DMS79 (cell line): Measurements from ENCODE around the gene GPR139.

Experiments used
- DNase-seq: peaks from one replicate; lab custom pipeline; 2025; lab: John Stamatoyannopoulos, UW

Gene GPR139

GRCh38 chr16:20053336-20053735, 20.4 kb downstream of the GPR139 start:
- DNase-seq: no peak

DNA sequence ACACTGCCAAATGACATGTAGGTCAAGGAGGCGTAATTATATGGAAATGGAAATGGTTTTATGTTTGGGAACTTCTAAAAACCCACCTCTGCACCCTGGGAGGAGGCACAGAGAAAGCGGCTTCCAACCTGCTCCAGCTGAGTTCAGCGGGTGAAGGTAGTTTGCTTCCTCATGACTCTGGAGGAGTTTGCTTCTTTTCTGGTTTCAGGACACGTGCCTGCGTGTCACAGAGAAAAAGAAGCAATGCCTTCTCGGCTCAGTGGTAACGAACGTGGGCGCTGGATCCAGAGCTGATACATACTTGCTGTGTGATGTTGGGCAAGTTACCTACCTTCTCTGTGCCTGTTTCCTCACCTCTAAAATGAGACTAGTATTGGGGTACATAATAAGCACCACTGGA, 22.1 kb downstream of the GPR139 start:
- no peak for DNase-seq

GRCh38 chr16:20051147-20051546, 22.5 kb downstream of the GPR139 start:
- DNase-seq: no peak

- DNase-seq: no peak
These were observed 23.9 kb downstream of the GPR139 start for GRCh38 chr16:20049831-20050230.

DNA sequence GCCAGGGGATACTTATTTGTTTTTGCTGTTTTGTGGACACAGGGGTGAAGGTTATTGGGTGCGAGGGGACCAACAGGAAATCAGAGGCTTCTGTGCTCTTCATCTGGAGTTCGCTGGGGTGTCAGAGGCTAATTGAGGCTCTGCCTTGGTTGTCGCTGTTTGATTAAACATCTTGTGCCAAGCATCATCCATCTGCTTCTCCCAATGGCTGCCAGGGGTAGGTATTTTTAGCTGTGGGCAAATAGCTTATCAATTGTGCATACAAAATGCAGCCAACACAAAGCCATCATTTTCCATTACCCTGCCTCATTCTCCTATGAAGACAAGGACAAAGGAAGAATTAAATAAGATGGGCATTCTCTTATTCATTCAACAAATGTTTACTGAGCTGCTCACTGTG, 27.8 kb downstream of the GPR139 start:
- DNase-seq: no peak

DNA sequence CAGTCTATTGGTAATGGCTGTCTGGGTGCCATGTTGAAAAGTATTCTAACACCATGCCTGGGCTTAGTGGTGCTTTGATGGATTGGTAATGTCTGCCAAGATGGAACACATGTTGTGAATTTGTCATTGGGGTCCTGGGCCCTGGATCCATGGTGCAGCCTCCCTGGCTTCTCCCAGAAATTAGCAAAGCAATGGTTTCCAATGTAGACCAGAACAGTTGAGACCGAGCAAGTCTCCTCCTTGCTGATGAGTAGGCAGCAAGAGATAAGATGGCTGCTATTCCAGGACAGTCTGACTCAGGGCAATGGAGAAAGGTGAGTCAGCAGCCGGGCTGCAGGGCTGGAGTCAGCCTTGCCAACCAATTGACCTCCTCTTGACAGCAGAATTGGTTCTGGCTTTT, 30.8 kb downstream of the GPR139 start:
- no peak for DNase-seq

DNA sequence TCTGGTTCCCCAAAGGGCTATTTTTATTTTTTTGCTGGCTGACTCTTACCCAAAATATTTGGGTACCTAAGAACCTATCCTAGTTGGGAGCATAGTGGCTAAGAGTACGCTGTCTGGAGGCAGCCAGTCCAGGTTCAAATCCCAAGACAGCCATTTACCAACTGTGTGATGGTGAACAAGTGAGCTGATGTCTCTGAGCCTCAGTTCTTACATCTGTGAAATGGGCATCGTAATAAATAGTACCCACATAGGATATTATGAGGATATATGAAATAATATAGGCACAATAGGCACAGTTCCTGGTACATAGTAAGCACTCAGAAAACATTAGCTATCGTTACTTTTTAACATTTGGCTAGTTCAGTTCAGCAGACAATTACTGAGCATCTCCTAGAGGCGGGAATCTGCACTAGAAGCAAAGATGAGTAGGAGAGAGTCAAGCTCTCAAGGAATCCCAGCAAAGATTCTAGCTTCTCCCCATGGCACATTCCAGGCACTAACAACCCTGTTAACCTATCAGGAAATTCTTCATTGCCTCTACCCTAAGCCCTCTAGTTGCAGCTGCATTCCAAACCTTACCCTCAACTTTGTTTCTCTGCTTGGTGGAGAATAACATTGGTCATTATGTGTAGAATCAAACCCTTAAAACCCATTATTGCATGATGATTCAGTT, 31.6 kb downstream of the GPR139 start:
- DNase-seq: no peak

DNA sequence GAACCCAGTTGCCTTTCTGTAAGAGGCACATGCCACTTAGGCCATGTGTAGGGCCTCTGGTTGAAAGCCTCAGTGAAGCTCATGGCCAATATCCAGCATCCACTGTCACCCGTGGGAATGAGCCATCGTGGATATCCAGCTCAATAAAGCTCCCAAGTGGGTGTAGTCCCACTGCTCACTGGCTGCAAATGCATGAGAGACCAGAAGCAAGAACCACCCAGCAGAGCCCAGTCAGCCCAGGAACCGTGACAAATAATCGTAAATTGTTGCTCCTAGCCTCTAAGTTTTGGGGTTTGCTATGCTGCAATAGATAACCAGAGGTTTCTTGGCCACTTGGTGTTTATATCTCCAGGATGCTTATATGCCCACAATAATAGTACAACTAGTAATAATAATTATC, 33.7 kb downstream of the GPR139 start:
- DNase-seq: no peak

DNA sequence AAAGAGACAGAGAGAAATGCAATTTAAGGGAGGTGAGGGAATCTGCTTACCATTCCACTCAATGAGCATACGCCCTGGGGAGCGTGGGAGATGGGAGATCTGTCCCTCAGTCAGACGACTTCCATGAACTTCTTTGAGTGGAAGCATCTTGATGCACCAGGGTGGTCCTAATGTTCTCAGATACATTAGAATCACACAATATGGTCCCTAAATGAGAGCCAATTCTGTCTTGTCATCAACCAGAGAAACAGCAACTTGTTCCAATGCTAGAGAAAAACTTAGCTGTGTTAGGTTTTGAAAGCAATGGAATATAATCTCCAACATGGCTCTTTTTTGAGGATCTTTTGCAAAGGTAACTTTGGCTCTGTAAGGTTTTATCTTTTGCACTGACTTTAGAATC, 44.1 kb downstream of the GPR139 start:
- DNase-seq: no peak

DNA sequence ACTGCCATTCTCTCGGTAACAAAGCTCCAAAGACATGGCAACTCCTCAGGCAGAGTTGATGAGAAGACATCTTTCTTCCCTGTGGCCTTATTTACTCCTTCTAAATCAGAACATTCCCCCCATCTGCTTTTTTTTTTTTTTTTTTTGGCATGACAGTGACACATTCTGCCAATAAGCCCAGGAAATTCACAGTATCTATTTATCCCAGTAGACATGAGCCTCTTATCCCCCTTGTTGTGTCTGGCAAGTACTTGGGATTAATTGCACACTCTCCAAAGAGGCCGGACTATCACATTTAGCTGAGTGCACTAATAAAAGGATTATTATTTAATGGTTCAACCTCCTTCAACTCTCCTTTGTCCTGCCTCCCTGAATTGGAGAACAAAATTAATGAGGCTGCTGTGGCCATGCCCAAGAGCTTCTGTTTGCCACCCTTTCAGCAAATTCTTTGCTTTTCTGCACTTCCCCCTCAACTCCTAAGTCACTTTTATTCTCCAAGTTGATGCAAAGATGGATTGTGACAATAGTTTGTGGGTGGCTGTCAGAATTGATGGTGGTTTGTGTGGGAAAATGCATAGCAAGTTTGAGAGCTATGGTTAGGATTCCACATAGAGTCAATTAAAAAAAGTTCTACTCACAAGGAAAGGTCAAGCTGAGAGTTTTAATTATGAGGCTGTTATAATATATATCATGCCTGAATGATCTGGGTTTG, 47.2 kb downstream of the GPR139 start:
- peak; percentile 23 for DNase-seq

- DNase-seq: no peak
These were observed 50.5 kb downstream of the GPR139 start for GRCh38 chr16:20023190-20023589.

- DNase-seq: no peak
These were observed 52.7 kb downstream of the GPR139 start for GRCh38 chr16:20020976-20021375.

- DNase-seq: no peak
These were observed 53.6 kb downstream of the GPR139 start for GRCh38 chr16:20020083-20020482.

DNA sequence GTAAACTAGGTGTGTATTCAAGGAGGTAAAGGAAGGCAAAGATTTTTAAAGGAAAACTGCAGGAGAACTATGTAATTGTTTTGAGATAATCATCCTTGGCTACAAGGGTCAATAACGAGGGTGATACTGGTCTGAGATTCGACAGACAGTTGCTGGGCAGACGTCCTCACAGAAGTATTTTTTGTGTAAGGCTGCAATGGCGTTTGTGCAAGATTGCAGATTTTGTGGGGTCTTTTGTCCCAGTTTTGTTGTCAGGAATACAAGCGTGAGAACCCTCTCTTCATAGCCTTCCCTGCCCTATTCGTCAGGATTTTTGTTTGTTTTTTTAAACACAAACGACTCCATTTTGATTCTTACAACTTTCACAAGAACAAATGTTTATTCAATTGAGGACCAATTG, 57.5 kb downstream of the GPR139 start:
- DNase-seq: no peak

- no peak for DNase-seq
These were observed 68.8 kb downstream of the GPR139 start for GRCh38 chr16:20004931-20005330.

DNA sequence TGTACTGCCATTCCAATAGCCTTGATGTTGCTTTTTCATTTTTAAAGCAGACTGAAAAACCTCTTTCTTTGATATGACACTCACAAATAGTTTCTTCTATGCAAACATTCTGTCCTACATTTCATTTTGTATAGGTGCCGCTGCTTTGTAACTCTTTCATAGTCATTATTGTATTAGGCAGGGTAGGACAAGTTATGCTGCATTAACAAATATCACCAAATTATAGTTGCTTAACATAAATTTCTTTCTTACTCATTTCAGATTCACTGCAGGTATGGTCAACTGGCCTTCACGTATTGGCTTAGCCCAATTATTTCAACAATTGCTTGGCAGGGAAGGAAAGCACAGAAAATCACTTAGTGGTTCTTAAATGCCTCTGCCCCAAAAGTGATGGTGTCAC, 70.8 kb downstream of the GPR139 start:
- no peak for DNase-seq

DNA sequence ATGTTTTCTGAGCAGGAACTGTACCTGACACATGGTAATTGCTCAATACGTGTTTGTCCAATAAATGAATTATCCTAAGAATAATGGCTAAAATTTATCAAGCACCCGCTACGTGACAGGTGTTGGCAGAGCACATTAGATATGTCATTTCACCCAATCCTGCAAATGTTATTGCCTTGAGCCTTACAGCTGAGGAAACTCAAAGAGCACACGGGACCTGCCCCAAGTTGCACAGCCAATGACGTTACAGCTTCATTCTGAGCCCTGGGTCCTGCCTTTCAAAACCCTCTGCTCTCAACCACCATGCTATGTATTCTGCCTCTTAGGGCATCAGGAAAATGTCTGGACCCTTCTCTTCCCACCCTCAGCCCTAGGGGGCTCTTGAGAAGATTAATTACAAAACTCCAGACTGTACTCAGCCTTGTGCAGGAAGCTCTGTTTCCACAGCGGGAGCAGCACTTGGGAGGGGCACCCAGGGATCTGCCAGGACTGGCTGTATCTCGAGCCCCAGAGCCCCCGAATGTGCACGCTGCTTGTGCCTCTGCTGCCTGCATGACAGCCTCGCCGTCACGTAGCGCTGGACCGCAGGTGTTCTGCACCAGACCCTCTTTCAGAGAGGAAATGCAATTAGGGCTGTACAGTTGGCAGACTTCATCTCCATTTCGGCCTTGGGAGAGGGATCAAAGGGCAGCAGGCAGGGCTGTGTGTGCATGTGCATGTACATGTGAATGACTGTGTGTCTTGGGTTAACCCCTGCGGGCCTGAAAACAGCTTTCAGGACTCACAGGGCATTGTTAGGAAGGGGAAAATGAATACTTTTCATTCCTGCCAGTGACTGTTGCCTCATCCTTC, 71.6 kb downstream of the GPR139 start:
- DNase-seq: no peak

DNA sequence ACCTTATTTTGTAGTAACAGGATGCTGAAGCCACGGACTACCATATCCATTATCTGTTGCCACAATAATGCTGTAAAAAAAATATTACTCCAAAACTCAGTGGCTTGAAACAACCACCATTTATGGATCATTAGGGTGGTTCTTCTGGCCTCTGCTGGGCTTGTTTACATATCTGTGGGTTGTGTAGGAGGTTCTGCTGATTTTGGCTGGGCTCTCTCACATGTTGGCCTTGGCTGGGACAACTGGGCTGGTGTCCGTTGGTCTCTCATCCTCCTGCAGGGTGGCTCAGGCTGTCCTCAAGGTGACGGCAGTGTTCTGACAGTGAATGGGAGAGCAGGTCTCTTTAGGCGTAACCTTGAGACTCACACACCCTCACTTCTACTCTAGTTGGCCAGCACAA, 76.0 kb downstream of the GPR139 start:
- DNase-seq: no peak

DNA sequence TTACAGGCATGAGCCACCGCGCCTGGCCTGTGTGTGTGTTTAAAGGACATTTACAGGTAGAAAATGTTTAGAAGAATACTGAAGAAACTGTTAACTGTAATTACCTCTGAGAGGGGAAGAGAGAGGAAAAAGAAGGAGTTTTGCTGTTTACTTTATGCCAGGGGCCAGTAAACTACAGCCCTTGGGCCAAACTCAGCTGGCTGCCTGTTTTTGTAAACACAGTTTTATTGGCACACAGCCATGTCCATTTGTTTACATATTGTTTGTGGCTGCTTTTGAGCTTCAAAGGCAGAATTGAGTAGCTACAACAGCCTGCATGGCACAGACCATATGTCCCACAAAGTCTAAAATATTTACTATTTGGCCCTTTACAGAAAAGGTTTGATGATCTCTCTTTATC, 76.4 kb downstream of the GPR139 start:
- DNase-seq: peak; percentile 53

DNA sequence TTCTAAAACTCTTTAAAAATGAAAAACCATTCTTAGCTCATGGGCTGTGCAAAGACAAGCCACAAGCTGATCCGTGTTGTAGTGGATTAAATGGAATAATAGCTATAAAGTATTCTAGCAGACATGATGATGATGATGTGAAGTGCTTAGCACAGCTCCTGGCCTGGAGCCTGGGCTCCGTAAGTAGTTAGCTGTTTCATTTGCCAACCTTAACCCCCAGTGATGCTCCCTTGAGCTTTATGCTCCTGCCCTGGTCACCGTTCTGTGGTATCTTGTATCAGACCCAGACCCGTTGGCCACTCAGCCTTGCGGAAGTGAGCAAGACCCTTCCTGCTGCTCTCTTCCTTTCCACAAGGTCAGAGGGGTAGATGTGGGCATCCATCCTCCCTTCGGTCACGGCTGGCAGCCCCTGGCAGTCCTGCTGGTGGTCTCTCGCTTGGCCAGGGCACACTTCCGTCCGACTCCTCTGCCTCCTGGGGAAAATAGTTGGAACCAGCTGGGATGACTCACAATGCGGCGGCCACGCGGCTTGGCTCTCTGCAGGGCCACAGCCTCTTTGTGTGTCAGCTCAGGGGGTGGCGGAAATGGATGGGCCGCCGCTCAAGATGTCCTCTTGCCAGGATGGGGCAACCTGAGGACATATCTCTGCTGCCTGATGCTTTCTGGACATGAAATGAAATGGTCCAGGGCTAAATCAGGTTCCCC, 79.1 kb downstream of the GPR139 start:
- DNase-seq: no peak

- no peak for DNase-seq
These were observed 82.1 kb downstream of the GPR139 start for GRCh38 chr16:19991614-19992013.

DNA sequence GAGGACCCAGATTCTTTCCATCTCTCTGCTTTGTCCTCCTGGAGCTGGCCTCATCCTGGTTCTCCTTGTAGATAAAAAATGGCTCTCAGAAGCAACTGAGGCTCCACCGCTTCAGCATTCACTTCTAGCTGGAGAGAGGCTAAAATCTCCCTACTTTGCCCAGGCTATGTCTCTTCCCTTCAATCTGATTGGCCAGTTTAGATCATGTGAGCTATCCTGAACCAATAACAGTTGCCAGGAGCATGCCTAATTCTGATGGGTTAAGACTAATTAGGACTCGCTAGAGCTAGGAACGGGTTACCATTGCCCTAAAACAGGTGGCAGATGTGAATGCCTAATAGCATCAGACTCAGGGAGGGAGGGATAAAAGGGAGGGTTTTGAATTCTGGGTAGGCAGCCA, 89.6 kb downstream of the GPR139 start:
- no peak for DNase-seq
